Keratinocyte (primary cell): ENCODE measurements around the gene NRG2. TPM values are rescaled to one million over a fixed set of nuclear protein-coding genes. Genes with fewer than 3 reads are reported as not detected.
A peak's percentile ranks its signal among the peaks of the same experiment; 100 is the strongest.

Experiments used
- DNase-seq: peaks from one replicate; pipeline ENCODE4 v3.0.0-alpha.2; 2011; ENCODE audit warnings: low read depth, missing footprints, low spot score
- FAIRE-seq: peaks from 2 replicates; lab custom pipeline; 2011; peaks lifted over from hg19 to GRCh38; lab: Jason Lieb, UNC
- H2AFZ ChIP-seq: 2 replicates; pipeline ENCODE4 v1.6.0; 2012; ENCODE audit warnings: low read length, control low read depth, inconsistent platforms; ENCODE audit not compliant: control insufficient read depth
- H3K27ac ChIP-seq: 2 replicates; pipeline ENCODE4 v1.5.1; 2011; ENCODE audit warnings: low read length; ENCODE audit not compliant: control insufficient read depth, insufficient read depth
- H3K27me3 ChIP-seq: 3 replicates; pipeline ENCODE4 v1.6.0; 2011; ENCODE audit warnings: low read length; ENCODE audit not compliant: control insufficient read depth, insufficient read depth; ENCODE audit errors: extremely low read depth
- H3K36me3 ChIP-seq, 2 experiments: 2 replicates in 1 of 2; 3 replicates in 1 of 2; pipeline ENCODE4 v1.5.1; 2011; ENCODE audit warnings: low read length in 2 of 2, mild to moderate bottlenecking in 1 of 2; ENCODE audit not compliant: control insufficient read depth in 2 of 2, insufficient read depth in 2 of 2; ENCODE audit errors: extremely low read depth in 1 of 2
- H3K4me1 ChIP-seq: 3 replicates; pipeline ENCODE4 v1.5.1; 2011; ENCODE audit warnings: low read length; ENCODE audit not compliant: control insufficient read depth, insufficient read depth; ENCODE audit errors: extremely low read depth
- H3K4me2 ChIP-seq: 3 replicates; pipeline ENCODE4 v1.6.0; 2011; ENCODE audit warnings: low read depth, low read length; ENCODE audit not compliant: control insufficient read depth, insufficient read depth; ENCODE audit errors: extremely low read depth
- H3K4me3 ChIP-seq, 3 experiments: fragments of 200-600 bp in 1 of 3; sonication (generic) in 1 of 3; 2 replicates in 2 of 3; 3 replicates in 1 of 3; pipeline ENCODE4 v1.5.1; 2011 to 2016; ENCODE audit warnings: low read length in 3 of 3, mild to moderate bottlenecking in 3 of 3, control low read depth in 2 of 3, inconsistent platforms in 1 of 3, low read depth in 1 of 3, mixed read lengths in 1 of 3, mixed run types in 1 of 3, moderate library complexity in 1 of 3; ENCODE audit not compliant: control insufficient read depth in 2 of 3, insufficient read depth in 2 of 3; ENCODE audit errors: extremely low read depth in 1 of 3
- H3K79me2 ChIP-seq: 2 replicates; pipeline ENCODE4 v1.6.0; 2012; ENCODE audit warnings: low read length; ENCODE audit not compliant: control insufficient read depth, insufficient read depth
- H3K9ac ChIP-seq: 3 replicates; pipeline ENCODE4 v1.6.0; 2011; ENCODE audit warnings: low read length; ENCODE audit not compliant: control insufficient read depth, insufficient read depth; ENCODE audit errors: extremely low read depth
- H3K9me1 ChIP-seq: 3 replicates; pipeline ENCODE4 v1.6.0; 2011; ENCODE audit warnings: low read length; ENCODE audit not compliant: control insufficient read depth, insufficient read depth; ENCODE audit errors: extremely low read depth
- H3K9me3 ChIP-seq: 2 replicates; pipeline ENCODE4 v1.5.1; 2012; ENCODE audit warnings: low read depth, low read length; ENCODE audit not compliant: control insufficient read depth
- H4K20me1 ChIP-seq: 3 replicates; pipeline ENCODE4 v1.6.0; 2011; ENCODE audit warnings: low read length; ENCODE audit not compliant: control insufficient read depth, insufficient read depth; ENCODE audit errors: extremely low read depth
- CTCF ChIP-seq, 3 experiments: IDR thresholded peaks in 1 of 3; conservative IDR thresholded peaks in 1 of 3; optimal IDR thresholded peaks in 1 of 3; 2 replicates in 2 of 3; 3 replicates in 1 of 3; pipeline versions ENCODE3 to v1.5.1; 2011; ENCODE audit warnings: low read length in 3 of 3, mild to moderate bottlenecking in 3 of 3, moderate library complexity in 2 of 3, control low read depth in 1 of 3, inconsistent platforms in 1 of 3; ENCODE audit not compliant: insufficient read depth in 2 of 3; ENCODE audit errors: extremely low read depth in 1 of 3
- EZH2 ChIP-seq: IDR thresholded peaks from one replicate; pipeline ENCODE4 v1.6.1; 2012; ENCODE audit warnings: inconsistent platforms, mild to moderate bottlenecking, low read length, moderate library complexity
- dilution Hi-C: fragments of 300-500 bp; cut with MboI; formaldehyde crosslinking; loops from one replicate; pipeline ENCODE4 v1.7.0; 2020; ENCODE audit warnings: low sequenced_read_pairs; ENCODE audit not compliant: extremely low pct_ligation_motif_present
- polyA plus RNA-seq, 5 experiments: library from polyadenylated mRNA; depleted of rRNA in 3 of 5; stranded (reverse) in 3 of 5; stranded (forward) in 1 of 5; unstranded in 1 of 5; fragments of >200 nt; gene quantifications; 1 replicate in 1 of 5; 2 replicates in 3 of 5; 3 replicates in 1 of 5; pipeline versions ENCODE4 v1.2.1 to v1.2.3, GENCODE V29; 2011 to 2012; ENCODE audit warnings: missing spikeins in 2 of 5, low read depth in 1 of 5, low replicate concordance in 1 of 5

NRG2 gene
- polyA plus RNA-seq, 1 donor (not counting 4 experiments of a cell fraction or from before 2014, with no cell fraction given): 0.13 TPM

- Histone ChIP-seq H3K4me1 (peaks cover 14% of the 10 kb centered on the region), H3K4me3 (no peak overlapping the region), H3K4me2 (no peak overlapping the region), H3K9me1 (no peaks in the 10 kb centered on the region), H3K27me3 (peaks cover 18% of the 10 kb centered on the region), H3K9ac (no peak overlapping the region), H3K9me3 (no peaks in the 10 kb centered on the region), H3K79me2 (no peaks in the 10 kb centered on the region), H3K27ac (no peak overlapping the region), H3K36me3 (no peaks in the 10 kb centered on the region), H2AFZ (no peak overlapping the region), H4K20me1 (no peaks in the 10 kb centered on the region)
- DNase-seq: no peak
- dilution Hi-C loops: no loop called here
- TF ChIP-seq EZH2: no peak
- no peak for FAIRE-seq
Measured at GRCh38 chr5:140044041-140044440, 942 bp upstream of the NRG2 start.

- peak overlapping the region; percentile 53 for H2AFZ ChIP-seq
- H3K9me3 ChIP-seq: no peaks in the 10 kb centered on the region
- DNase-seq (no peak), FAIRE-seq (no peak)
- H3K4me3 ChIP-seq: peak overlapping the region; percentile 44 to 70 (median 59)
- H3K27ac ChIP-seq: no peak overlapping the region
- no peak overlapping the region for H3K9ac ChIP-seq
- no peaks in the 10 kb centered on the region for H3K79me2 ChIP-seq
- no peaks in the 10 kb centered on the region for H3K9me1 ChIP-seq
- no peaks in the 10 kb centered on the region for H4K20me1 ChIP-seq
- peaks cover 18% of the 10 kb centered on the region for H3K27me3 ChIP-seq
- no peaks in the 10 kb centered on the region for H3K36me3 ChIP-seq
- peaks cover 14% of the 10 kb centered on the region for H3K4me1 ChIP-seq
- H3K4me2 ChIP-seq: peak overlapping the region; percentile 89
- dilution Hi-C loops: no loop called here
- TF ChIP-seq EZH2 (peak; percentile 59), CTCF (optimal IDR thresholded peaks at IDR 0.05 in 1 of 3, IDR thresholded peaks at IDR 0.05 in 1 of 3, conservative IDR thresholded peaks at IDR 0.05 in 1 of 3; ENCODE audit: extremely low read depth in 1 of 3, insufficient read depth in 2 of 3, low read length in 3 of 3) (peak in 1 of 3 experiments; percentile 14)
Measured at GRCh38 chr5:140043508-140043872, 391 bp upstream of the NRG2 start.

GRCh38 chr5:140042393-140042642 is 781 bp downstream of the NRG2 start:
- Histone ChIP-seq H3K36me3 (no peaks in the 10 kb centered on the region), H3K27ac (no peak overlapping the region), H2AFZ (peak overlapping the region; percentile 74), H3K4me2 (peak overlapping the region; percentile 89), H3K9me1 (no peaks in the 10 kb centered on the region), H3K79me2 (no peaks in the 10 kb centered on the region), H3K4me1 (peaks cover 17% of the 10 kb centered on the region), H3K9me3 (no peaks in the 10 kb centered on the region), H3K9ac (no peak overlapping the region), H3K27me3 (peaks cover 18% of the 10 kb centered on the region), H4K20me1 (no peaks in the 10 kb centered on the region), H3K4me3 (peak overlapping the region; percentile 44 to 70 (median 59))
- FAIRE-seq (no peak), DNase-seq (no peak)
- TF ChIP-seq EZH2 (no peak), CTCF (optimal IDR thresholded peaks at IDR 0.05 in 1 of 3, IDR thresholded peaks at IDR 0.05 in 1 of 3, conservative IDR thresholded peaks at IDR 0.05 in 1 of 3; ENCODE audit: extremely low read depth in 1 of 3, insufficient read depth in 2 of 3, low read length in 3 of 3) (no peak)
- dilution Hi-C loops: no loop called here
